ENCODE measurements around the gene CKAP5.

Gene CKAP5

DNA sequence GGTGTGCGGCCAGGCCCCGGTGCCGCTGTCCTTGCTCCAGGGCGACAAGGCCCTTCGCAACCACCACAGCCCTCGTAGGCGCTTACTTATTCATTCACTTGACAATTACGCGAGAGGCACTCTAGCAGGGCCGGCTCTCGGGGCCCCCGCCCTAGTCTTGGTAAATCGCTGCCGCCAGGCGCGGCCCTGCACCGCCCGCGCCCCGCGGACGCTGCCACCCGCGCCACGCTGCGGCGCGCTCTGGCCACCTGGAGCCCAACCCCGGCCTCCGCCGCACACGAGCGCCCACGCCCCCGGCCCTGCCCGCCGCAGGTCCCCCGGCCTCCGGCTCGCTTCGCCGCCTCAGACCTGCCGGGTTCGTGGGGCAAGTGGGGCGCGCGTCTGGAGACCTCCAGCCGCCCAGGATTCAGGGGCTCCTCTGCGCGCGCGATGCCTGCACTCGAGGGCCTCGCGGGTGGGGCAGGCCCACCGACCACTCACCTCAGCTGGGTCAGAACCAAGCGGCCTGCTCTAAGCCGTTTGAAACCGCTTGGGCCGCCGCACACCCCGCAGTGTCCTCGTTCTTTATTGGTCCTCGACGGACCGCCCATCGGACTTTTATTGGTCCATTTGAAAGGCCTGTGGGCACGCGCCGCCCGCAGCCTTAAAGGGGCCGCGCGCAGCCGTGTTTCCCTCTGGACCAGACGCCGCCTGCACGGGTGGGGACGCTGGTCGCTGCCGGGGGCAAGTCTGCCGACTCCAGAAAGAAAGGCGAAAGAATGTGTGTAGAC lies at the start of gene CKAP5:
Gene CKAP5 (minus strand): TSS at position 541 of the 770 bp plus-strand sequence. CDS start 25,049 bp downstream, outside the sequence.
- in situ Hi-C loops (cut with MboI; ENCODE audit: low sequenced_read_pairs), result no loop called here
- H3K36me3 ChIP-seq (replicated peaks), result peaks cover 7% of the 10 kb centered on the region
- peak within 1 kb of the TSS; percentile 98 for H3K4me3 ChIP-seq
- H3K27me3 ChIP-seq (ENCODE audit: low read depth), result no peaks in the 10 kb centered on the region
- peak; percentile 85 to 93 for DNase-seq (ENCODE audit: low spot score in 2 of 2)
- no peaks in the 10 kb centered on the region for H3K9me3 ChIP-seq
- H3K4me1 ChIP-seq, result peaks cover 22% of the 10 kb centered on the region

- in situ Hi-C loops (cut with MboI; ENCODE audit: low sequenced_read_pairs), result no loop called here
Measured at GRCh38 chr11:46895821-46896220, 49.7 kb upstream of the CKAP5 start.

GRCh38 chr11:46894961-46895360 lies 48.9 kb upstream of the CKAP5 start:
- in situ Hi-C loops (cut with MboI; ENCODE audit: low sequenced_read_pairs), result no loop called here
- Histone ChIP-seq H3K27me3 (ENCODE audit: low read depth) (no peaks in the 10 kb centered on the region), H3K9me3 (no peaks in the 10 kb centered on the region), H3K4me3 (no peak overlapping the region), H3K36me3 (replicated peaks) (peaks cover 35% of the 10 kb centered on the region), H3K4me1 (no peaks in the 10 kb centered on the region)
- DNase-seq (ENCODE audit: low spot score in 2 of 2), result no peak

More at GRCh38 chr11:46895821-46896220, 49.7 kb upstream of the CKAP5 start:
- no peak for DNase-seq (ENCODE audit: low spot score in 2 of 2)
- Histone ChIP-seq H3K4me1 (no peaks in the 10 kb centered on the region), H3K36me3 (replicated peaks) (peaks cover 30% of the 10 kb centered on the region), H3K4me3 (no peak overlapping the region), H3K27me3 (ENCODE audit: low read depth) (no peaks in the 10 kb centered on the region), H3K9me3 (no peaks in the 10 kb centered on the region)

- Histone ChIP-seq H3K9me3 (no peaks in the 10 kb centered on the region), H3K27me3 (ENCODE audit: low read depth) (no peaks in the 10 kb centered on the region), H3K4me1 (no peaks in the 10 kb centered on the region), H3K36me3 (replicated peaks) (peaks cover 37% of the 10 kb centered on the region), H3K4me3 (no peak overlapping the region)
- no peak for DNase-seq (ENCODE audit: low spot score in 2 of 2)
- in situ Hi-C loops (cut with MboI; ENCODE audit: low sequenced_read_pairs), result no loop called here
Measured at GRCh38 chr11:46894506-46894905, 48.4 kb upstream of the CKAP5 start.

DNA sequence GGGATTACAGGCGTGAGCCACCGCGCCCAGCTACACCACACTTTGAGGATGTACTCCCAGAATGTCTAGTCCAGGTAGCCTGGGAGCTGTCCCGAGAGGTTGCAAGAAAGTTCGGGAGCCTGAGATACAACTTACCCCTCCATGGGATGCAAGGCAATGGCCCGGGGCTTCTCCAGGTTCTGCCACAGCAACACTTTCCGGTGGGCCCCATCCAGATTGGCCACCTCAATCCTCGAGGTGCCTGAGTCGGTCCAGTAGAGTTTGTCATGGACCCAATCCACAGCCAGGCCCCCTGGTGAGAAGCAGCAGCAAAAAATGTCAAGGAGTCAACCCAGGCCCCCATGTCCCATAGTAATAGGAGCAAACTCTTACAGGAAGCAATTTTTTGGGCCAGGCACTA lies 46.8 kb upstream of the CKAP5 start:
- peaks cover 39% of the 10 kb centered on the region for H3K36me3 ChIP-seq (replicated peaks)
- no peak for DNase-seq (ENCODE audit: low spot score in 2 of 2)
- in situ Hi-C loops (cut with MboI; ENCODE audit: low sequenced_read_pairs), result no loop called here
- no peaks in the 10 kb centered on the region for H3K9me3 ChIP-seq
- no peaks in the 10 kb centered on the region for H3K4me1 ChIP-seq
- no peak overlapping the region for H3K4me3 ChIP-seq
- H3K27me3 ChIP-seq (ENCODE audit: low read depth), result no peaks in the 10 kb centered on the region

GRCh38 chr11:46892109-46892508 lies 46.0 kb upstream of the CKAP5 start:
- H3K4me3 ChIP-seq, result no peak overlapping the region
- no peaks in the 10 kb centered on the region for H3K27me3 ChIP-seq (ENCODE audit: low read depth)
- peaks cover 39% of the 10 kb centered on the region for H3K36me3 ChIP-seq (replicated peaks)
- DNase-seq (ENCODE audit: low spot score in 2 of 2), result no peak
- in situ Hi-C loops (cut with MboI; ENCODE audit: low sequenced_read_pairs), result no loop called here
- H3K9me3 ChIP-seq, result no peaks in the 10 kb centered on the region
- H3K4me1 ChIP-seq, result no peaks in the 10 kb centered on the region

DNA sequence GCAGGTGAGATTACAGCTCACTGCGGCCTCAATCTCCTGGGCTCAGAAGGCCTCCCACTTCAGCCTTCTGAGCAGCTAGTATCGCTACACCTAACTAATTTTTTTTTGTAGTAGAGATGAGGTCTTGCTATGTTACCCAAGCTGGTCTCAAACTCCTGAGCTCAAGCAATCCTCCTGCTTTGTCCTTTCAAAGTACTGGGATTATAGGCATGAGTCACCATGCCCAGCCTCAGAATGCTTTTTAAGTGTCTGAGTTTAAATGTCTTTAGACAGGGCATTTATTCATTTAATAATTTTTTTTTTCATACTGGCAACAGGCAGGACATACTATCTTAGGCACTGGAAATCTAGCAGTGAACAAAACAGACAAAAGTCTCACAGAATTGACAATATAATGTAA lies 44.6 kb upstream of the CKAP5 start:
- H3K4me3 ChIP-seq, result no peak overlapping the region
- no peaks in the 10 kb centered on the region for H3K9me3 ChIP-seq
- H3K4me1 ChIP-seq, result no peaks in the 10 kb centered on the region
- in situ Hi-C loops (cut with MboI; ENCODE audit: low sequenced_read_pairs), result no loop called here
- H3K27me3 ChIP-seq (ENCODE audit: low read depth), result no peaks in the 10 kb centered on the region
- H3K36me3 ChIP-seq (replicated peaks), result peaks cover 50% of the 10 kb centered on the region
- DNase-seq (ENCODE audit: low spot score in 2 of 2), result no peak

GRCh38 chr11:46889689-46890475 lies 43.8 kb upstream of the CKAP5 start:
- Histone ChIP-seq H3K27me3 (ENCODE audit: low read depth) (no peaks in the 10 kb centered on the region), H3K9me3 (no peaks in the 10 kb centered on the region), H3K4me1 (no peaks in the 10 kb centered on the region), H3K36me3 (replicated peaks) (peaks cover 49% of the 10 kb centered on the region), H3K4me3 (no peak overlapping the region)
- in situ Hi-C loops (cut with MboI; ENCODE audit: low sequenced_read_pairs), result loop anchor here (5.0 kb wide), 1 partner anchor 272 kb away; no protein-coding TSS in a partner anchor
- DNase-seq (ENCODE audit: low spot score in 2 of 2), result peak; percentile 54 to 85

DNA sequence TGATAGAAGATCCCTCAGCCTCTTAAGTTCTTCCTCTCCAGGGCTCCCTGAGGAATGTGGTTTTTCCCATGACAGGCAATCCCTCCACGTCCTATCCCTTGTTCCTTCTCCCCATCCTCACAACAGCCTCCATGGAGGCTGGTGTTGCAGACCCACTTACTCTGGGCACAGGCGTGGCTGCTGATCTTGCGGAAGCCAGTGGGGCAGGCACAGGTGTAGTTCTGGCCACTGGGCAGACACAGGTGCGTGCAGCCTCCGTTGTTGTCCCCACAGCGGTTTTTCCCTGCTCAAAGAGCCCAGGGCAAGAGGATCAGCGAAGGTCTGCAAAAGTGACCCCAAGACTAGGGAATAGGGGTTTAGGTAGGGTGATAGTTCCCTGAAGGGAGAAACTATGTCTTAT lies 43.2 kb upstream of the CKAP5 start:
- Histone ChIP-seq H3K36me3 (replicated peaks) (peaks cover 42% of the 10 kb centered on the region), H3K4me1 (no peaks in the 10 kb centered on the region), H3K9me3 (no peaks in the 10 kb centered on the region), H3K27me3 (ENCODE audit: low read depth) (no peaks in the 10 kb centered on the region), H3K4me3 (no peak overlapping the region)
- DNase-seq (ENCODE audit: low spot score in 2 of 2), result no peak
- in situ Hi-C loops (cut with MboI; ENCODE audit: low sequenced_read_pairs), result loop anchor here (5.0 kb wide), 1 partner anchor 273 kb away; no protein-coding TSS in a partner anchor

- H3K36me3 ChIP-seq (replicated peaks), result peaks cover 44% of the 10 kb centered on the region
- DNase-seq (ENCODE audit: low spot score in 2 of 2), result no peak
- no peaks in the 10 kb centered on the region for H3K27me3 ChIP-seq (ENCODE audit: low read depth)
- in situ Hi-C loops (cut with MboI; ENCODE audit: low sequenced_read_pairs), result loop anchor here (5.0 kb wide), 1 partner anchor 274 kb away; no protein-coding TSS in a partner anchor
- no peaks in the 10 kb centered on the region for H3K4me1 ChIP-seq
- H3K4me3 ChIP-seq, result no peak overlapping the region
- no peaks in the 10 kb centered on the region for H3K9me3 ChIP-seq
Measured at GRCh38 chr11:46888636-46889035, 42.6 kb upstream of the CKAP5 start.

GRCh38 chr11:46886211-46886610 lies 40.1 kb upstream of the CKAP5 start:
- peaks cover 53% of the 10 kb centered on the region for H3K36me3 ChIP-seq (replicated peaks)
- in situ Hi-C loops (cut with MboI; ENCODE audit: low sequenced_read_pairs), result loop anchor here (5.0 kb wide), 1 partner anchor 276 kb away; no protein-coding TSS in a partner anchor
- no peaks in the 10 kb centered on the region for H3K27me3 ChIP-seq (ENCODE audit: low read depth)
- H3K9me3 ChIP-seq, result no peaks in the 10 kb centered on the region
- no peak overlapping the region for H3K4me3 ChIP-seq
- H3K4me1 ChIP-seq, result no peaks in the 10 kb centered on the region
- no peak for DNase-seq (ENCODE audit: low spot score in 2 of 2)

GRCh38 chr11:46879056-46879585 lies 33.0 kb upstream of the CKAP5 start:
- Histone ChIP-seq H3K36me3 (replicated peaks) (peaks cover 69% of the 10 kb centered on the region), H3K4me1 (no peaks in the 10 kb centered on the region), H3K27me3 (ENCODE audit: low read depth) (no peaks in the 10 kb centered on the region), H3K9me3 (no peaks in the 10 kb centered on the region), H3K4me3 (no peak overlapping the region)
- DNase-seq (ENCODE audit: low spot score in 2 of 2), result no peak
- in situ Hi-C loops (cut with MboI; ENCODE audit: low sequenced_read_pairs), result no loop called here

DNA sequence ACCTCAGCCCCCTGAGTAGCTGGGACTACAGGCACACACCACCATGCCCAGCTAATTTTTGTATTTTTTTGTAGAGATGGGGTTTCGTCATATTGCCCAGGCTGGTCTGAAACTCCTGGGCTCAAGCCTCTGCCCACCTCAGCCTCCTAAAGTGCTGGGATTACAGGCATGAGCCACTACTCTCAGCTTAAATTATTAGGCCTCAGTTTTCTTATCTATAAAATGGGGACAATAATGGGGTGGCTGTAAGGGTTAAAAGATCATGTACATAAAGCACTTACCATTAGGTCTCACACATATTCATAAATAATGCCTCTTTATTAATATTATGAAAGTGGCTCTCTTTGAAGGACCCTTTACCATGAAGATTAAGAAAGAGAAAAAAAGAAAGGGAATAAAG lies 31.5 kb upstream of the CKAP5 start:
- Histone ChIP-seq H3K4me3 (no peak overlapping the region), H3K36me3 (replicated peaks) (peaks cover 71% of the 10 kb centered on the region), H3K9me3 (no peaks in the 10 kb centered on the region), H3K4me1 (no peaks in the 10 kb centered on the region), H3K27me3 (ENCODE audit: low read depth) (no peaks in the 10 kb centered on the region)
- in situ Hi-C loops (cut with MboI; ENCODE audit: low sequenced_read_pairs), result no loop called here
- DNase-seq (ENCODE audit: low spot score in 2 of 2), result no peak

DNA sequence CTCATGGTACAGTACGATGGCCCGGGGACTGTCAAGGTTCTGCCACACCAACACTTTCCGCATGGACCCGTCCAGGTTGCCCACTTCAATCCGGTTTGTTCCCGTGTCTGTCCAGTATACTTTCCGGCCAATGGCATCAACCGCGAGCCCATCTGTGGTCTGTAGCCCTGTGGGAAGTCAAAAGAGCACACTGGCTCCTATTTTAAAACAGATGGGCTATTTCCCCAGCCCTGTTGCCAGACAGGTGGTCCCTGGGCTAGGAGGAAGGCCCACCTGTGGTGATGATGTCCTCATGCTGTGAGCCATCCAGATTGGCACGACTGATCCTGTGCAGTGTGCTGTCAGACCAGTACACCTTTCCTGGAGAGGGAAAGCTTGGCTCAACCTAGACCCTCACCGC lies 30.4 kb upstream of the CKAP5 start:
- DNase-seq (ENCODE audit: low spot score in 2 of 2), result no peak
- H3K36me3 ChIP-seq (replicated peaks), result peaks cover 68% of the 10 kb centered on the region
- no peaks in the 10 kb centered on the region for H3K27me3 ChIP-seq (ENCODE audit: low read depth)
- no peaks in the 10 kb centered on the region for H3K9me3 ChIP-seq
- H3K4me3 ChIP-seq, result no peak overlapping the region
- no peaks in the 10 kb centered on the region for H3K4me1 ChIP-seq
- in situ Hi-C loops (cut with MboI; ENCODE audit: low sequenced_read_pairs), result no loop called here
